Activated T-cell treated with anti-CD3 and anti-CD28 coated beads, Interleukin-2, amount 50 U/mL, for 4 hours (primary cell): ENCODE measurements around the gene RXFP1. TPM values are rescaled to one million over a fixed set of nuclear protein-coding genes. Genes with fewer than 3 reads are reported as not detected.

Experiments used
- ATAC-seq, 2 donors: fragments of 200-7000 bp; cut with Tn5 transposase; one replicate each; pipeline ENCODE4 v1.10.0; 2021
- DNase-seq: peaks from one replicate; pipeline ENCODE4 v3.0.0-alpha.2; 2020
- H3K27me3 Mint-ChIP-seq: one replicate; pipeline ENCODE4 v1.8.0; 2021; ENCODE audit warnings: low read depth, mixed read lengths
- H3K36me3 Mint-ChIP-seq: one replicate; pipeline ENCODE4 v1.8.0; 2022; ENCODE audit warnings: mixed read lengths; ENCODE audit not compliant: insufficient read depth
- H3K4me1 Mint-ChIP-seq: one replicate; pipeline ENCODE4 v1.8.0; 2021; ENCODE audit warnings: low read depth, mixed read lengths
- H3K4me3 Mint-ChIP-seq: one replicate; pipeline ENCODE4 v1.8.0; 2021; ENCODE audit warnings: mild to moderate bottlenecking, moderate library complexity, mixed read lengths
- H3K9me3 Mint-ChIP-seq: one replicate; pipeline ENCODE4 v1.8.0; 2021; ENCODE audit warnings: mixed read lengths
- total RNA-seq, 3 donors: library from RNA; stranded (reverse); gene quantifications; one replicate each; pipeline ENCODE4 v1.2.1, GENCODE V29; 2021

RXFP1 gene
- total RNA-seq, 3 donors from 2014 or later = 0.08 TPM; not detected in 2

GRCh38 chr4:158688813-158689212 is 167.1 kb downstream of the RXFP1 start:
- no peaks in the 10 kb centered on the region for H3K9me3 Mint-ChIP-seq
- H3K36me3 Mint-ChIP-seq = peaks cover 24% of the 10 kb centered on the region
- no peaks in the 10 kb centered on the region for H3K27me3 Mint-ChIP-seq
- H3K4me1 Mint-ChIP-seq = no peaks in the 10 kb centered on the region
- H3K4me3 Mint-ChIP-seq = no peak overlapping the region
- DNase-seq (no peak), ATAC-seq (no peak)

Other genes starting within 250 kb of the RXFP1 start
- gene C4orf46, start 150.0 kb downstream of the RXFP1 start, total RNA-seq = 10 to 100 TPM; 12.5 to 13.0 (median 12.7) TPM
- gene ETFDH, start 150.4 kb downstream of the RXFP1 start, total RNA-seq = 10 to 100 TPM; 13.7 to 20.1 (median 15.4) TPM
- gene PPID, start 201.5 kb downstream of the RXFP1 start, total RNA-seq = 10 to 100 TPM; 56.0 to 65.6 (median 63.0) TPM
- gene FNIP2, start 247.1 kb downstream of the RXFP1 start, total RNA-seq = 10 to 100 TPM in 2 of 3 donors, 1 to 10 TPM in 1; 9.0 to 13.0 (median 10.6) TPM